Activated B cell treated with CpG ODN at 0.5 μM for 24 hours (primary cell): ENCODE data around the gene PGBD1. TPM values are rescaled to one million over a fixed set of nuclear protein-coding genes. Genes with fewer than 3 reads are reported as not detected.

Experiments used
- ATAC-seq: fragments of 200-7000 bp; cut with Tn5 transposase; one replicate; pipeline ENCODE4 v1.10.0; 2021; ENCODE audit warnings: low read depth, mild to moderate bottlenecking, moderate library complexity
- CTCF ChIA-PET: fragments of 350-600 bp; sonication (Branson Sonifier 250); formaldehyde crosslinking; loops from one replicate; lab custom pipeline; 2021; ENCODE audit warnings: antibody characterized with exemption; lab: Charles Lee
- POLR2A ChIA-PET: fragments of 350-600 bp; sonication (Branson Sonifier 250); formaldehyde crosslinking; loops from one replicate; lab custom pipeline; 2021; ENCODE audit warnings: antibody characterized with exemption; lab: Charles Lee
- DNase-seq: peaks from one replicate; pipeline ENCODE4 v3.0.0; 2022
- H3K27ac Mint-ChIP-seq: one replicate; pipeline ENCODE4 v1.8.0; 2020; ENCODE audit warnings: mixed read lengths
- H3K27me3 Mint-ChIP-seq: one replicate; pipeline ENCODE4 v1.8.0; 2021; ENCODE audit warnings: mixed read lengths
- H3K36me3 Mint-ChIP-seq: one replicate; pipeline ENCODE4 v1.8.0; 2021; ENCODE audit warnings: low read depth, mixed read lengths
- H3K4me1 Mint-ChIP-seq: one replicate; pipeline ENCODE4 v1.8.0; 2021; ENCODE audit warnings: mixed read lengths
- H3K4me3 Mint-ChIP-seq: one replicate; pipeline ENCODE4 v1.8.0; 2020; ENCODE audit warnings: mild to moderate bottlenecking, mixed read lengths
- H3K9me3 Mint-ChIP-seq: one replicate; pipeline ENCODE4 v1.8.0; 2020; ENCODE audit warnings: mixed read lengths
- intact Hi-C: fragments of 100-400 bp; cut with micrococcal nuclease; formaldehyde crosslinking; loops from one replicate; pipeline ENCODE4 v1.15.1; 2024
- total RNA-seq: library from RNA; stranded (reverse); gene quantifications from 2 replicates; pipeline ENCODE4 v1.2.3, GENCODE V29; 2022
- TF ChIP-seq, protein P1 (sequence below): fragments of 200-600 bp; IDR thresholded peaks from one replicate; pipeline ENCODE4 v1.8.0; 2022; ENCODE audit warnings: antibody characterized with exemption, mild to moderate bottlenecking

Gene PGBD1
- total RNA-seq, 1 donor from 2014 or later, result 1.8 TPM

DNA sequence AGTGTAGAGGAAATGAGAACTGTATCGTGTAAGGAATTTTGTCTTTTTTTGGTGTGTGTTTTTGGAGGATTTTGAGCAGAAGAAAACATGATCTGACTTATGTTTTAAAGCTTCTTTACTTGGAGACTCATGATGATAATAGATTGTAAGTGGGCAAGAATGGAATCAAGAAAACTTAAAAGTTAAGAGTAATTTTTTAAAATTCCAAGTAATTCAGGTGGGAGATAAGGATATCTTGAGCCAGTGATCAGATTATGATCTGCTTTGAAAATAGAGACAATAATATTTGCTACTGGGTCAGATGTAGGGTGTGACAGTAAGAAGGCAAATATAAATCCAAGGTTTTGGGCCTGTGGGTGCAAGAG, 13.7 kb upstream of the PGBD1 start:
- TF ChIP-seq, protein P1, sequence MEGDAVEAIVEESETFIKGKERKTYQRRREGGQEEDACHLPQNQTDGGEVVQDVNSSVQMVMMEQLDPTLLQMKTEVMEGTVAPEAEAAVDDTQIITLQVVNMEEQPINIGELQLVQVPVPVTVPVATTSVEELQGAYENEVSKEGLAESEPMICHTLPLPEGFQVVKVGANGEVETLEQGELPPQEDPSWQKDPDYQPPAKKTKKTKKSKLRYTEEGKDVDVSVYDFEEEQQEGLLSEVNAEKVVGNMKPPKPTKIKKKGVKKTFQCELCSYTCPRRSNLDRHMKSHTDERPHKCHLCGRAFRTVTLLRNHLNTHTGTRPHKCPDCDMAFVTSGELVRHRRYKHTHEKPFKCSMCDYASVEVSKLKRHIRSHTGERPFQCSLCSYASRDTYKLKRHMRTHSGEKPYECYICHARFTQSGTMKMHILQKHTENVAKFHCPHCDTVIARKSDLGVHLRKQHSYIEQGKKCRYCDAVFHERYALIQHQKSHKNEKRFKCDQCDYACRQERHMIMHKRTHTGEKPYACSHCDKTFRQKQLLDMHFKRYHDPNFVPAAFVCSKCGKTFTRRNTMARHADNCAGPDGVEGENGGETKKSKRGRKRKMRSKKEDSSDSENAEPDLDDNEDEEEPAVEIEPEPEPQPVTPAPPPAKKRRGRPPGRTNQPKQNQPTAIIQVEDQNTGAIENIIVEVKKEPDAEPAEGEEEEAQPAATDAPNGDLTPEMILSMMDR, result no peak
- H3K4me3 Mint-ChIP-seq, result no peak overlapping the region
- no peaks in the 10 kb centered on the region for H3K9me3 Mint-ChIP-seq
- POLR2A ChIA-PET, result interaction anchor here (0.6 to 4.0 kb wide), 21 partner anchors 9 to 1121 kb away, joined by 3 to 63 read pairs (median 7); partner anchors contain the start of genes NKAPL, PGBD1, ZKSCAN3 and ZKSCAN4
- DNase-seq (no peak), ATAC-seq (no peak)
- peaks cover 10% of the 10 kb centered on the region for H3K4me1 Mint-ChIP-seq
- H3K36me3 Mint-ChIP-seq, result peaks cover 16% of the 10 kb centered on the region
- H3K27me3 Mint-ChIP-seq, result no peaks in the 10 kb centered on the region
- intact Hi-C loops, result loop anchor here (1.0 to 10.0 kb wide), 11 partner anchors 8 to 363 kb away; partner anchors contain the start of genes NKAPL, PGBD1, ZKSCAN3 and ZKSCAN4
- H3K27ac Mint-ChIP-seq, result no peak overlapping the region
- CTCF ChIA-PET, result interaction anchor here (1.2 to 2.6 kb wide), 6 partner anchors 14 to 163 kb away, joined by 3 to 13 read pairs (median 6); partner anchors contain the start of genes ZKSCAN3, ZKSCAN4 and ZKSCAN8

DNA sequence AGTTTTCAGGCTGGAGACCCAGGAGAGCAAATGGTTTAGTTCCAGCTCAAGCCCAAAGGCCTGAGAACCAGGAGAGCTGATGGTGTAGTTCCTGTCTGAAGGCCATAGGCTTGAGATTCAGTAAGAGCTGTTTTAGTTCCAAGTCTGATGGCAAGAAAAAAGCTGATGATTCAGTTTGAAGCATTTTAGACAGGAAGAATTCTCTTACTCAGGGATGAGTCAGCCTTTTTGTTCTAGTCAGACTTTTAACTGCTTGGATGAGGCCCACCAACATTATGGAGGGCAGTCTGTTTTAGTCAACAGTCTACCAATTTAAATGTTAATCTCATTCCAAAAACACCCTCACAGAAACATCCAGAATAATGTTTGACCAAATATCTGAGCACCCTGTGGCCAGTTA, 11.9 kb upstream of the PGBD1 start:
- peaks cover 34% of the 10 kb centered on the region for H3K36me3 Mint-ChIP-seq
- H3K9me3 Mint-ChIP-seq, result no peaks in the 10 kb centered on the region
- TF ChIP-seq, protein P1, result no peak
- no peak overlapping the region for H3K27ac Mint-ChIP-seq
- POLR2A ChIA-PET, result no interaction called here
- peaks cover 10% of the 10 kb centered on the region for H3K4me1 Mint-ChIP-seq
- intact Hi-C loops, result loop anchor here (5.0 to 10.0 kb wide), 5 partner anchors 52 to 365 kb away; partner anchors contain the start of genes ZNF165, ZSCAN16 and ZSCAN31
- ATAC-seq, result no peak
- no peak for DNase-seq
- H3K27me3 Mint-ChIP-seq, result no peaks in the 10 kb centered on the region
- CTCF ChIA-PET, result no interaction called here
- no peak overlapping the region for H3K4me3 Mint-ChIP-seq

DNA sequence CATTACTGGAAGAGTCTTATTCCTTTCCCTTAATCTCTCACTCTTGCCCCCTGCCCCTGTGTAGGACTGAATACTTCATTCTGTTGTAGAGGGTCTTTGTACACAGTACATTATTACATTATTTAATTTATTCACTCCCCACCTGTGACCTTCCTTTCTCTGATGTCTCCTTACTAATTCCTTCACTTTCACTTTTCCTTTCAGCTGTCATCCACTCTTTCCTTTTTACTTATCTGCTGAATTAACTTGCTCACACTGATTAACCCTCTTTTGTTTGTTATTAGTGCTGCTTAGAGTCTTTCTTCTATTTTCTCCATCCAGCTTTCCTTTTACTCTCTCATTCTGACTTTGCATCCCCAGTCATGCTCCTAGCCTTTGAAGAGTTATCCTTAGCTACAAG, 6.5 kb upstream of the PGBD1 start:
- no peak for DNase-seq
- Mint-ChIP-seq H3K4me1 (no peaks in the 10 kb centered on the region), H3K9me3 (no peaks in the 10 kb centered on the region), H3K27ac (no peak overlapping the region), H3K27me3 (no peaks in the 10 kb centered on the region), H3K4me3 (no peak overlapping the region), H3K36me3 (peaks cover 65% of the 10 kb centered on the region)
- intact Hi-C loops, result no loop called here
- CTCF ChIA-PET, result no interaction called here
- POLR2A ChIA-PET, result interaction anchor here (0.5 to 0.6 kb wide), 2 partner anchors 87 to 436 kb away, joined by 3 read pairs; a partner anchor contains a TSS
- TF ChIP-seq, protein P1, result no peak
- no peak for ATAC-seq

DNA sequence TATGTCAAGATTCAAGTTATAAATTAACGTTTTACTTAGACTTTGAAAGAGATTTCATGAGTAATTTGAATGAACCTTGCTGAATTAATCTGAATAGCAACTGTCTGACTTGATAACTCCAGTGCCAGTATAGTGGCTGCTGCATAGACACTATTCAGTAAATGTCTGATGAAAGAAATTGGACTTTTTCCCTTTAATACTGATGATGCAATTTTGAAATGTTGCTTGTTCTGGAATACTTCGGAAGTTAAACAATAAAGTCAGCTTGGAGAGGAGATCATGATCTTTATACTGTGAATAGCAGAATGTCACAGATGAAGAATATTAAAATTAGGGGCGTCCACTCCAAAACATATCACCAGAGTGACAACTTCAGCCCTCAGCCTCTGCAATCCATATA, 3.6 kb upstream of the PGBD1 start:
- DNase-seq, result no peak
- no peaks in the 10 kb centered on the region for H3K9me3 Mint-ChIP-seq
- H3K27ac Mint-ChIP-seq, result no peak overlapping the region
- H3K4me3 Mint-ChIP-seq, result no peak overlapping the region
- H3K4me1 Mint-ChIP-seq, result peaks cover 12% of the 10 kb centered on the region
- TF ChIP-seq, protein P1, result no peak
- intact Hi-C loops, result no loop called here
- POLR2A ChIA-PET, result no interaction called here
- CTCF ChIA-PET, result no interaction called here
- ATAC-seq, result no peak
- peaks cover 48% of the 10 kb centered on the region for H3K36me3 Mint-ChIP-seq
- peaks cover 8% of the 10 kb centered on the region for H3K27me3 Mint-ChIP-seq

DNA sequence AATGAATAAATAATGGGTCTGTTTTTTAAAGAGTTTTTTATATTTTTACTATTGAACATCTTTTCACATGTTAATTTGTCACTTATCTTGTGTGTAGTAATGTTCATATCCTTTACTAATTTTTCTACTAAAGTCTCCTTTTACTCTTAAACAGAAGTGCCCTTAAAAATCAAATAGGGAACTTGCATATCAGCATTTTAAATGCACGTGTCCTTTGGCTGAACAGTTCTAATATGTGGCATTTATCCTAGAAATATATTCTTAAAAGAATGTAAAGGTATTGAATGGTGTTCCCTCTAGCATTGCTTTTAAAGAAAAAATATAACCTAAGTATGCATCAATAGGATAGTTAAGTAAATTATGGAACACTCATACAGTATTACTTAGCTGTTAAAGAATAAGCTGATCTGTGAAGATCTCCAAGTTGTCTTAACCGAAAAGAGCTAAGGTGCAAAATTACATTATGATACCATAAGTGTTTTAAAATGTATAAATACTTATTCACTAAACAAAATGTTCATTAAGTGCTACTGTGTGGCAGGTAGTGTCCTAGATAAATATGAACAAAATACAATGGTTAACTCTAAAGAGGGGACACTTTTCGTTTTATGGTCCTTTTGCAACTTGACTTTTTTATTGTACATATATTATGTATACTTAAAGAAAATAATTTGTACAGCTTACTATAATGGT, 631 bp upstream of the PGBD1 start:
- CTCF ChIA-PET, result interaction anchor here (0.5 to 1.3 kb wide), 2 partner anchors 10 to 175 kb away, joined by 3 read pairs; no protein-coding TSS in a partner anchor
- POLR2A ChIA-PET, result interaction anchor here (0.7 to 1.9 kb wide), 4 partner anchors 14 to 75 kb away, joined by 5 to 8 read pairs (median 5); partner anchors contain the start of genes ZKSCAN3 and ZSCAN26
- peaks cover 18% of the 10 kb centered on the region for H3K36me3 Mint-ChIP-seq
- TF ChIP-seq, protein P1, result no peak
- no peak overlapping the region for H3K27ac Mint-ChIP-seq
- no peak for DNase-seq
- H3K9me3 Mint-ChIP-seq, result no peaks in the 10 kb centered on the region
- peaks cover 12% of the 10 kb centered on the region for H3K4me1 Mint-ChIP-seq
- ATAC-seq, result no peak
- peak overlapping the region; percentile 84 for H3K4me3 Mint-ChIP-seq
- peaks cover 15% of the 10 kb centered on the region for H3K27me3 Mint-ChIP-seq
- intact Hi-C loops, result loop anchor here (1.0 to 2.0 kb wide), 4 partner anchors 13 to 55 kb away; partner anchors contain the start of genes ZKSCAN4, ZSCAN26 and ZSCAN9
